ENCODE data around the gene NFE2L2.
"Not testable (repeated sequence)": the region's sequence is repeated elsewhere in the genome, so short reads cannot be mapped to it uniquely, and the experiment has no call there.

Gene NFE2L2

GRCh38 chr2:177268901-177269300, 4.4 kb upstream of the NFE2L2 start:
- H3K27ac ChIP-seq = no peak overlapping the region
- TF ChIP-seq CTCF (IDR thresholded peaks at IDR 0.05) (no peak), ZFX (IDR thresholded peaks at IDR 0.05; ENCODE audit: borderline replicate concordance) (no peak)

- no peak for TF ChIP-seq CTCF (IDR thresholded peaks at IDR 0.05)
- TF ChIP-seq ZFX (IDR thresholded peaks at IDR 0.05; ENCODE audit: borderline replicate concordance) = no peak
- H3K27ac ChIP-seq = no peak overlapping the region
Observed at GRCh38 chr2:177268187-177268871, 3.8 kb upstream of the NFE2L2 start.

GRCh38 chr2:177266955-177267354, 2.4 kb upstream of the NFE2L2 start:
- not testable (repeated sequence) for H3K27ac ChIP-seq

GRCh38 chr2:177265824-177266817, 1.6 kb upstream of the NFE2L2 start:
- H3K27ac ChIP-seq = peak overlapping the region; percentile 90
- TF ChIP-seq CTCF (IDR thresholded peaks at IDR 0.05) = no peak
- TF ChIP-seq ZFX (IDR thresholded peaks at IDR 0.05; ENCODE audit: borderline replicate concordance) = no peak

- peak overlapping the region; percentile 90 for H3K27ac ChIP-seq
- TF ChIP-seq CTCF (IDR thresholded peaks at IDR 0.05) (no peak), ZFX (IDR thresholded peaks at IDR 0.05; ENCODE audit: borderline replicate concordance) (no peak)
Observed at GRCh38 chr2:177264209-177264692, 276 bp downstream of the NFE2L2 start.

- TF ChIP-seq ZFX (IDR thresholded peaks at IDR 0.05; ENCODE audit: borderline replicate concordance) (no peak), CTCF (IDR thresholded peaks at IDR 0.05) (peak; percentile 74)
- H3K27ac ChIP-seq = peak overlapping the region; percentile 90
Observed at GRCh38 chr2:177263451-177264208, 897 bp downstream of the NFE2L2 start.

- no peak for TF ChIP-seq CTCF (IDR thresholded peaks at IDR 0.05)
- TF ChIP-seq ZFX (IDR thresholded peaks at IDR 0.05; ENCODE audit: borderline replicate concordance) = no peak
- H3K27ac ChIP-seq = peak overlapping the region; percentile 90
Observed at GRCh38 chr2:177262958-177263450, 1.5 kb downstream of the NFE2L2 start.

Measured in 22Rv1 (cell line).